GM21737 (cell line): ENCODE results near the gene ATP5ME.

ENCODE experiments used
- ATAC-seq: cut with Tn5 transposase; IDR thresholded peaks from one replicate; pipeline ENCODE4 v1.9.1; 2021; ENCODE audit warnings: mild to moderate bottlenecking, moderate library complexity; ENCODE audit not compliant: unreplicated experiment

The ATP5ME gene

GRCh38 chr4:674172-675035 is at the start of gene ATP5ME, which contains the start of gene MYL5:
Gene ATP5ME (minus strand): TSS chr4:674276. CDS start chr4:674247, 29 bp downstream.
Gene MYL5 (plus strand): TSS chr4:674542. CDS start chr4:678027, 3,485 bp downstream.
- peak; percentile 78 for ATAC-seq

DNA sequence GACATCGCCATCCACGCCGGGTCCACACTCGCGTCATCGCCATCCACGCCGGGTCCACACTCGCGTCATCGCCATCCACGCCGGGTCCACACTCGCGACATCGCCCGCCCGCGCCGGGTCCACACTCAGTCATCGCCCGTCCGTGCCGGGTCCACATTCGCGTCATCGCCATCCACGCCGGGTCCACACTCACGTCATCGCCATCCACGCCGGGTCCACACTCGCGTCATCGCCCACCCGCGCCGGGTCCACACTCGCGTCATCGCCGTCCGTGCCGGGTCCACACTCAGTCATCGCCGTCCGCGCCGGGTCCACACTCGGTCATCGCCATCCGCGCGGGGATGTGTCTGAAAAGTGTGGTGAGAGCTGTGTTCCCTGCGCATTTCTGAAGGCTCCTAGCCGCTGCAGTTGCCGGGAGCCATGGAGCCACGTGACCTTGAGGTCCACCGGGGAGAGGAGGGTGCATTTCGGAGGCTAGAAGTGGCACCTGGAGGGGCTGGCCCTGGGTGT is 48.8 kb upstream of the ATP5ME start:
- ATAC-seq, result no peak

GRCh38 chr4:722169-722725 is 48.2 kb upstream of the ATP5ME start:
- ATAC-seq, result no peak

- no peak for ATAC-seq
These were observed 47.4 kb upstream of the ATP5ME start for GRCh38 chr4:721261-722168.

GRCh38 chr4:720111-720860 is 46.2 kb upstream of the ATP5ME start:
- ATAC-seq, result no peak

DNA sequence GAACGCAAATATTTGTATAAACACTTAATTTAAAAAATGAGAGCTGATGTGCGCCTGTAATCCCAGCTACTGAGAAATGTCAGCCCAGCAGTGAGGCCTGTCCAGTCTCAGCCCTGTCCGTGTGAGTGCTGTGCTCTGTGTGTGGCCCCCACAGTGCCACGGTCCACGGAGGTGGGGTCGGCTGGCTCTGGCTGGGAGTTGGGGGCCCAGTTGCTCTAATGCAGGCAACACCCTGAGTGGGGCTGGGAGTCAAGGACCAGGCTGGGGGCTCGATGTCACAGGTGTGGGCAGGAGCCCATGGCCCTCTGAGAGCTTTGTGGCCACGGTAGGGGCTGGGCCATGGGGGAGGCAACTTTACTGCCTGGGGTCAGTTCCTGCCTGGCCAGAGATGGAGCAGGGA is 44.4 kb upstream of the ATP5ME start:
- no peak for ATAC-seq

DNA sequence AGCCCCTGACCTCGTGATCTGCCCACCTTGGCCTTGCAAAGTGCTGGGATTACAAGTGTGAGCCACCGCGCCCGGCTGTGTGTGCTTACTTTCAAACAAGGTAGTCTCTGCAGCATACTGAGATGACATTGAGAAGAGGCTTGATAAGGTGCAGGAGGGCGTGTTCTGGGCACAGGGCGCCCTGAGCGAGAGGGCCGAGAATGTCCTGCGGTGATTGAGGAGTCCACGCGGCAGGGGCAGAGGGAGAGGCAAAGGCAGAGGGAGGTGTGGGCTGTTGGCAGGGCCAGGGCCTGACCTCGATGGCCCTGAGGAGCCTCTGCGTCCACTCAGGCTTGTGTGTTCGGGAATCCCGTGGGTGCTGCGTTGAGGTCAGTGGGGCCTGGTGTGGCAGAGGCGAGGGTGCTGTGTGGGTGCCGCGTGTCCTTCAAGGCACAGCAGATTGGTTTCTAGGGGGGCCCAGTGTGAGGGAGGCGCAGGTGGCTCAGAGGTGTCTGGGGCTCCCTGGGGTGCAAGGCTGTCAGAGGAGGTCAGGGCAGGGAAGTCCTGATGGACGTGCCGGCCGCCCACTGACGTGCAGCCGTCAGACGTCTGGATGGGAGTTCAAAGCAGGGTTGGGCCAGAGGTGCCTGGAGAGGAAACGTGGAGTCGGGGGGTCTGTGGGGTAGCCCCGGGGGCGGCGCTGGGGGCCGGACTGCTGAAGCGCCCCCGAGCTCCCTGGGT is 43.7 kb upstream of the ATP5ME start:
- ATAC-seq, result no peak

DNA sequence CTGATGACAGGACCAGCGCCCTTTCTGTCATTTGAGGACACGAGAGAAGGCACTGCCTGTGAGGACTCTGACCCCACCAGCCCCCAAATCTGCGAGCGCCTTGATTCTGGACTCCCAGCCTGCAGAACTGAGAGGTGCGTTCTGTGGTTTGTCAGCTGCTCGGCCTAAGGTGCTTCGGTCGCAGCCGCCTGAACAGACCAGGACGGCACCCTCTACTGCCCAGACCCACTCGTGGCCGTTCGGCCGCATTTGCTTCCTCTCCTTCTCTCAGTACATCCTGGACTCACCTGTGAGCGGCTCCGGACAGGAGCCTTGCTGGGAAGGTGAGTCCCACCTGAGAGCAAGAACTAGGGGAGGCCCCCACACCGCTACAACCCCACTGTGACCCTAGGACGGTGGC is 40.0 kb upstream of the ATP5ME start:
- no peak for ATAC-seq

DNA sequence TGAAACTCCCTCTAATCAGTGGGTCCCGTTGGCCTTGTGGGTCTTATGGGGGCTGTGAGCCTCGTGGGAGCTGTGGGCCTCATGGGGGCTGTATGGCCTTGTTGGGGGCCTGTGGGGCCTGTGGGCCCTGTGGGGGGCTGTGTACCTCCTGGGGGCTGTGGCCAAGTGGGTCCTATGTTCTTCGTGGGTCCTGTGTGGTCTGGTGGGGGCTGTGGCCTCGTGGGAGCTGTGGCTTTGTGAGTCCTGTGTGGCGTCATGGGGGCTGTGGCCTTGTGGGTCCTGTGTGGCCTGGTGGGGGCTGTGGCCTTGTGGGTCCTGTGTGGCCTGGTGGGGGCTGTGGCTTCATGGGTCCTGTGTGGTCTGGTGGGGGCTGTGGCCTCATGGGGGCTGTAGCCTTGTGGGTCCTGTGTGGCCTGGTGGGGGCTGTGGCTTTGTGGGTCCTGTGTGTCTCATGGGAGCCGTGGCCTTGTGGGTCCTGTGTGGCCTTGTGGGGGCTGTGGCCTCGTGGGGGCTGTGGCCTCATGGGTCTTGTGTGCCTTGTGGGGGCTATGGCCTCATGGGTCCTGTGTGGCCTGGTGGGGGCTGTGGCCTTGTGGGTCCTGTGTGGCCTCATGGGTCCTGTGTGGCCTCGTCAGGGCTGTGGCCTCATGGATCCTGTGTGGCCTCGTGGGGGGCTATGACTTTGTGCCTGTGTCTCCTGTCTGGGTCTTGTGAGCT is 39.0 kb upstream of the ATP5ME start:
- no peak for ATAC-seq

- no peak for ATAC-seq
These were observed 38.0 kb upstream of the ATP5ME start for GRCh38 chr4:712093-712492.

DNA sequence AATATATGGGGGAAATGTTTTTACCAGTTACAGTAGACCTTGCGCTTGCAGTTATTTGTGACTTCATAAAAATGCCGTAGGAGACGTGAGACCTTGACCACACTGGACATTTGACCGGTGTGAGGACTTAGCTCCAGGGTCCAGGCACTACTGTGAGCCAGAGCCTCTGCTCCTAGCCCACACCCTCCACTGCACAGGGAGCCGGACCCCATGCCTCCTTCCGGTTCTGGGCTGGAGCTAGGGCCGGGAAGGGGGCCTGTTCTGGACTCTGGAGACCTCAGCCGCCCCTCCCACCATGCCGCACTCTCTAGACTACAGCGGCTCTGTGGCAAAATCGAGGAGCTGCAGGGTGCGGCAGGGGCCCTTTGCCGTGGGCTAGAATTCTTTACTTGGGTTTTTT is 36.8 kb upstream of the ATP5ME start:
- ATAC-seq, result no peak

DNA sequence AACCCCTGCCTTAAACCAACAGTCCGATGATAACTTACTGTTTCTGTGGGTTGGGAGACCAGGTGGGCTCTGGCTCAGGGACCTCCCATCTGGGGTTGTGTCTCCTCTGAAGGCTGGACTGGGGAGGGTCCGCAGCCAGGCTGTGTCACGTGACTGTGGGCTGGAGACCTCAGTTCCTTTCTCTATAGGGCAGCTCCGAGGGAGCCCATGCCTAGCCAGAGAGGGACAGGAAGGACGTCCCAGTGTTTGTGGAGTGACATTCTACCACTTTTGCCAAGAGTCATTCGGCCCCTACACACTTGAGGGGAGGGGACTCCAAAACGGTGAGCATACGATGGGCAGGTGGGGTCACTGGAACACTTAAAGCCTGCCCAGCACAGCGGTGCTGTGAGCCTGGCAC is 36.0 kb upstream of the ATP5ME start:
- ATAC-seq, result no peak

- no peak for ATAC-seq
These were observed 35.3 kb upstream of the ATP5ME start for GRCh38 chr4:709348-709747.

DNA sequence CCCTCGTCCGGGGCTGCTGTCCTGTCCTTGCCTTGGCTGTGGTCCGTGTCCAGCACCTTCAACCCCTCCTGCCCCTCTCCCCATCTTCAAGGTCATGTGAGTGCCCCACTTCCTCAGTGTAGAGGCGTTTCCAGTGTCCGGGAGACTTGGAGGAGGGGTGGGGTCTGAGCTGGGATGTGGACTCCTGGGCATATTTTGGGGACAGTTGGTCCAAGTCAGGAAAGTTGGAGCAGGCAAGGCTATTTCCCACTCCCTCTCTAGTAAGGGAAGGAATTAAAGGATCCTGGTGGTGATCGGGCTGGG is 34.5 kb upstream of the ATP5ME start:
- no peak for ATAC-seq

- no peak for ATAC-seq
These were observed 34.0 kb upstream of the ATP5ME start for GRCh38 chr4:707929-708630.

DNA sequence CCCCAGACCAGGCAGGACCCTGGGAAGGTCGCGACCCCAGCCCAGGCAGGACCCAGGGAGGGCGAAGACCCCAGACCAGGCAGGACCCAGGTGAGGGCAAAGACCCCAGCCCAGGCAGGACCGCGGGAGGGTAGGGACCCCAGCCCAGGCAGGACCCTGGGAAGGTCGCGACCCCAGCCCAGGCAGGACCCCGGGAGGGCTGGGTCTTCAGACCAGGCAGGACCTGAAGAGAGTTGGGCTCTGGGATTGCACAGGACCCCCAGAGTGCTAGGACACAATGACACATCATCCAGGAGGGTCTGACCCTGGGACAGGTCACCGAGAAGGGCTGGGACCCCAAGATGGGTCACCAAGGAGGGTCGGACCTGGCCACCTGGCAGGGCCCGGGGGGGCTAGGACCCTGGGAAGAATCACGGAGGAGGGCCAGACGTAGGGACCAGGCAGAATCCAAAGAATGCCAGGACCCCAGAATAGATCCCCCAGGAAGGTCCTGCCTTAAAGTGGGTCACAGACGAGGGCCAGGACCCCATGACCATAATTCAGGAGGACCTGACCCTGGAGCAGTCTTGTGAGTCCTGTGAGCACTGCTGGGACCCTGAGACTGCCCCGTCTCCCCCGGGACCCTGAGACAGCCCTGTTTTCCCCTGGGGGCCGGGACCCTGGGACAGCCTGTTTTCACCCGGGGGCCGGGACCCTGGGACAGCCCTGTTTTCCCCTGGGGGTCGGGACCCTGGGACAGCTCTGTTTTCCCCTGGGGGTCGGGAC is 32.9 kb upstream of the ATP5ME start:
- no peak for ATAC-seq

DNA sequence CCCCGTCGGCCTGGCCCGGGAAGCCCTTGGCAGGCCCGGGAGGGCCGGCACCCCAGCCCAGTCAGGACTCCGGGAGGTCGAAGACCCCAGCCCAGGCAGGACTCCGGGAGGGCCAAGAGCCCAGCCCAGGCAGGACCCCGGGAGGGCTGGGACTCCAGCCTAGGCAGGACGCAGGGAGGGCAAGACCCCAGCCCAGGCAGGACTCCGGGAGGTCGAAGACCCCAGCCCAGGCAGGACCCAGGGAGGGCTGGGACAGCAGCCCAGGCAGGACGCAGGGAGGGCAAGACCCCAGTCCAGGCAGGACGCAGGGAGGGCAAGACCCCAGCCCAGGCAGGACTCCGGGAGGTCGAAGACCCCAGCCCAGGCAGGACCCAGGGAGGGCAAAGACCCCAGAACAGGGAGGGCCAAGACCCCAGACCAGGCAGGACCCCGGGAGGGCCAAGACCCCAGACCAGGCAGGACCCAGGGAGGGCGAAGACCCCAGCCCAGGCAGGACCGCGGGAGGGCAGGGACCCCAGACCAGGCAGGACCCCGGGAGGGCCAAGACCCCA is 32.1 kb upstream of the ATP5ME start:
- peak; percentile 5 for ATAC-seq
